Stimulated activated CD4-positive, alpha-beta T cell treated with anti-CD3 and anti-CD28 coated beads, Interleukin-15, amount 100 ng/mL, for 48 hours (primary cell): ENCODE results near the gene DNAI1.

ENCODE experiments used
- DNase-seq, 2 donors: peaks; one replicate each; pipeline ENCODE4 v3.0.0-alpha.2; 2020; ENCODE audit warnings: low read depth in 2 of 2

DNAI1 gene

DNA sequence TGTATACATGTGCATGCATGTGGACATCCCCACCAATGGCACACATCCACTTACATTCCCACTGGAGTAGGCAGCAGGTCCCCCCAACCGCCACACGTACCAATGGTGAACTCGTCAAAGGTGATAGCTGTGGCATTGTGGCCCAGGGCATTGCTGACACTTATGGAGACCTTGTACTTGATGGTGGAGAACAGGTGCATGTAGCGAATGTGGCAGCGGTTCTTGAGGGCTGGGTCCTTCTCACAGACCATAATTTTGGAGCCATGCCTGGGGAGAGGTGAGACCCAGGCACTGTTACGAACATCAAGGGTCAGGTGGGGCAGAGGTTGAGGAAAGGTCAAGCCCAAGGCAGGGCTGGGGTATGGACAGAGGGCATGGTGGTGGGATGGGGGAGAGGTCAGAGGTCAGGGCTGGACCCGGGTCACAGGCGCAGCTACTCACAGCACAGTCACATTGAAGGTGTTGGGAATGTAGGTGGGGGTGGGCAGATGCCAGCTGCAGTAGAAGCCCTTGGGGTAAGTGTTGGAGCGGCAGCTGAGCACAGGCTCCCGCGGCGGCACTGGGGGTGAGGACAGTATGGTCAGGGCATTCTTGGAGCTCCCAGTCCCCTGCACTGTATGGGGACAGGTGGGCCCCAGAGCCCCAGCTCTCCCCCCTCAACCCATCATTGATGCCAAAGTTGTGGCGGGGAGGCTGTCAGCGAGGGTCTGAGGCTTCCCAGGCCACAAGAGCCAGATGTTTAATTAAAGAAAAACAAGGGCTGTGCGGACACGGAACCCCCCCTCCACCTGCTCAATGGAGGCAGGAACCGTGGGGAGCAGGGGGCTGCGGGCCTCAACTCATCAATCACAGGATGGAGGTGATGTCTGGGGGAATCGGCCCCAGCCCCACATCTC lies 99.1 kb downstream of the DNAI1 start:
- no peak for DNase-seq

- DNase-seq = no peak
These were observed 99.8 kb downstream of the DNAI1 start for GRCh38 chr9:34558364-34558763.

DNA sequence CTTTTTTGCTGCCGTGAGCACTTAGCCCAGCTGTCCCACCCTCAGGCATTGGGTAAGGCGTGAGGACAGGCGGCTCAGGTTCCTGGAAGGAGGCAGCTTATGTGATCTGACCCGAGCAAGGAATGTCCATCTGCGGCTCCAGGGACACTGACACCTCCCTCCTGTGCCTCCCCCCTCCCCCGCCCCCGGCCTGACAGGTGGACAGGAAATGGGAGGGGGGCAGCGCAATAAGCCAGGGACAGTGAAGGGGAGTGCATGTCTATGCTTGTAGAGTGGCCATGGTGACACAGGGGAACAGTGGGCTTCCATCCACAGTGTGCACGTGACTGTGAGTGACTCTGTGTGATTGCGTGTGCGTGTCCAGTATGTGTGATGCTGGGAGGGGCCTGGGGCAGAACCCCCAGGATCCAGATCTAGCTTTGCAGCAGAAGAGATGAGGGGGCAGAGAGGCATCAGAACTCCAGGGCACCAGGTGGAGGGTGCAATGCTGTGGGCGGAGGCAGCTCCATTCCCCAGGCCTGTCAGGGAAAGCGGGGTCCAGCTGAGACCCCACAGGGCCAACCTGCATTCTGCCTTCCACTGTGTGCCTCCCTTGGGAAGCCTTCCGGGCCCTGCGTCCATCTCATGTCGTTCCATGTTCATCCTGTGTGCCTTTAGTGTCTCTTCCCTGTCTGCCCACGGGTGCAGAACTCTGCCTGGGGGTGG lies 100.5 kb downstream of the DNAI1 start:
- DNase-seq = no peak

- DNase-seq = no peak
These were observed 101.2 kb downstream of the DNAI1 start for GRCh38 chr9:34559624-34560455.

- DNase-seq = no peak
These were observed 102.1 kb downstream of the DNAI1 start for GRCh38 chr9:34560599-34561214.

GRCh38 chr9:34562135-34562745 lies 103.6 kb downstream of the DNAI1 start:
- peak in 1 of 2 donors; percentile 31 for DNase-seq

GRCh38 chr9:34563262-34563661 lies 104.7 kb downstream of the DNAI1 start:
- DNase-seq = no peak

- no peak for DNase-seq
These were observed 106.0 kb downstream of the DNAI1 start for GRCh38 chr9:34564617-34565016.

GRCh38 chr9:34565856-34566255 lies 107.3 kb downstream of the DNAI1 start:
- no peak for DNase-seq

DNA sequence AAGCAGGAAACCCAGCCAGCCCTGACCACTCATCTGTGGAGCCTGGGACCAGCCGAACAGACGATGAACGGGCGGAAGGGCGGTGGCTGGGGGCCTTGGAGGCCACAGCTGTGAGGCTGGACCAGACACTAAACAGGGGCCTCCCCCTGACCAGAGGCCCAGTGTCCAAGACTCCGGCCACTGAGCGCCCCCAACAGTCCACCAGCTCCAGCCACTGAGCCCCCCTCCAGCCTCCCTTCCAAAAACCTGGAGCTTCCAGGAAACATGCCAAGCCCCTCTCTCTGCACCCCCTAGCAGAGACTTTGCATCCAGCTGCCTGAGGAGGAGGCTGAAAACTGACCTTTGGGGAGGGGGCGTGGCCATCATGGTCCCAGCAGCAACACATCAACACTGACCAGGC lies 107.7 kb downstream of the DNAI1 start:
- DNase-seq = no peak

DNA sequence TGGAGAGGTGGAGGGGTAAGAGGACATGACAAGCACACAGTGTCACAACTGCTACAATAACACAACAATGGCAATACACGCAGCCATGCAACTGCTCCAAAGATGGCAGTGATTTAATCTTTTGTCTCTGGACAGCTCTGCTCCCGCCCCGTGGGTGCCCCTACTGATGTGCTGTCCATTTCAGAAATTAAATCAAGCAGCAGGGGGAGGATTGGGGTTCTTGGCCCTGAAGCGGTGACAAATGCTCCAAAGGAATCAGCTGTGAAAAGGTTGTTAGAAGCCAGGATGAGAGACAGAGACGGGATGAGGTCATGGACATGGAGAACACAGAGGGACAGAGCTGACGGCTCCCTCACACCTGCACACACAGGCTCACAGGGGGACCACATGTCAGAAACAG lies 108.4 kb downstream of the DNAI1 start:
- DNase-seq = no peak

- no peak for DNase-seq
These were observed 109.5 kb downstream of the DNAI1 start for GRCh38 chr9:34568133-34568532.

GRCh38 chr9:34568774-34569173 lies 110.2 kb downstream of the DNAI1 start:
- no peak for DNase-seq

GRCh38 chr9:34570376-34570775 lies 111.8 kb downstream of the DNAI1 start:
- no peak for DNase-seq
